ENCODE measurements around the gene SACM1L. TPM values are rescaled to one million over a fixed set of nuclear protein-coding genes. Genes with fewer than 3 reads are reported as not detected.

SACM1L gene
- total and polyA plus RNA-seq, 2 donors (not counting 3 experiments of a cell fraction or from before 2014, with no cell fraction given) = 11.9 to 39.9 TPM

DNA sequence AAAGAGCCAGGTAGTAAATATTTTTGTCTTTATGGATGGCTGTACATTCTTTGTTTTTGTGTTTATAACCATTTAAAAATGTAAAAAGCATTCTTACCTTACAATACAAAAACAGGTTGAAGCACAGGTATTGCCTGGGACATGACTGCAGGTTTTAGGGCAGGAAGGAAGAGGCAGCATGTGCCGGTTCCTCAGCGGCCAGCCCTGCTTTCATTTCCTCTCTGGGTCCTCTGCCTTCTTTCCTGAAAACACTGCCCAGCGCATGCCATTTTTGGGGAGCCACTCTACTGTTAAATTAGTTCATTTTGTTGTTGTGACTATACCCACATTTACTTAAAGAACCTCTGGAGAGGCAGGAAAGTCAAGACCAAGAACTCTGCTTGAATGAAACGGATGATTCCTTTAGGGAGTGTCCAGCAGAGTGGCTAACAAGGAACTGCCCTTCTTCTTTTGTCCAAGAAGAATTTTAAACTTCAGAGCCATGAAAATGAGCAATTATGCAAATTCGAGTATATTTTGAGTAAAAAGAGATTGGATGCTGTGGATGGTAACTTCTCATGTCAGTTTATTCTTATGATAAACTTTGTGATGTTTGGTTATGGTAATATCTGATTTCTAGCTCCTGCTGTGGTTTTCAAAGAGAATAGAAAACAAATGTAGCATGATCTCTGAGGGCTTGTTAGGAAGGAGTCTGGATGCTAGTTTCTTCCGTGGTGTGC is 52.7 kb downstream of the SACM1L start:
- CTCF ChIA-PET = interaction anchor here (0.9 kb wide), 1 partner anchor 19 kb away, joined by 5 read pairs; no protein-coding TSS in a partner anchor

More for the DNA sequence above, 52.7 kb downstream of the SACM1L start:
- FAIRE-seq (peak; percentile 33), DNase-seq (ENCODE audit: low read depth, low spot score) (no peak)
- H3K36me3 ChIP-seq (ENCODE audit: control insufficient read depth in 2 of 2, extremely low read depth in 1 of 2, insufficient read depth in 2 of 2, low read length in 2 of 2) = peaks cover 14 to 27% of the 10 kb centered on the region in 2 experiments
- H3K9me3 ChIP-seq (replicated peaks; ENCODE audit: control insufficient read depth, insufficient read depth, low read length) = no peaks in the 10 kb centered on the region
- H3K27me3 ChIP-seq (ENCODE audit: control insufficient read depth in 2 of 2, insufficient read depth in 2 of 2, low read length in 2 of 2) = no peaks in the 10 kb centered on the region
- no peak overlapping the region for H3K27ac ChIP-seq (ENCODE audit: insufficient read depth, low read depth, low read length)
- H4K20me1 ChIP-seq (replicated peaks; ENCODE audit: control insufficient read depth, extremely low read depth, insufficient read depth, low read length) = no peaks in the 10 kb centered on the region
- H3K9ac ChIP-seq (replicated peaks; ENCODE audit: extremely low read depth, insufficient read depth, low read length) = no peak overlapping the region
- no peak overlapping the region for H3K4me3 ChIP-seq (replicated peaks in 1 of 3; ENCODE audit: insufficient read depth in 1 of 3, low read depth in 1 of 3, low read length in 3 of 3)
- no peak overlapping the region for H3K4me2 ChIP-seq (ENCODE audit: insufficient read depth, low read length)
- H3K4me1 ChIP-seq (ENCODE audit: control insufficient read depth, extremely low read depth, insufficient read depth, low read length) = no peaks in the 10 kb centered on the region
- no peaks in the 10 kb centered on the region for H3K79me2 ChIP-seq (ENCODE audit: control insufficient read depth, insufficient read depth, low read length)
- no peak overlapping the region for H2AFZ ChIP-seq (ENCODE audit: low read depth, low read length)
- no TSS peak for BruUV-seq (replicated peaks)
- TF ChIP-seq EZH2 (IDR thresholded peaks at IDR 0.05; ENCODE audit: borderline replicate concordance, low read depth, low read length, severe bottlenecking) (no peak), GATA2 (IDR thresholded peaks at IDR 0.05; ENCODE audit: insufficient read depth, insufficient read length, low read depth, low read length) (no peak), POLR2AphosphoS5 (IDR thresholded peaks at IDR 0.05; ENCODE audit: insufficient read depth, low read depth, low read length) (no peak), POLR2A (IDR thresholded peaks at IDR 0.05; ENCODE audit: low read depth, low read length) (no peak), MYC (IDR thresholded peaks at IDR 0.05; ENCODE audit: low read depth, low read length) (no peak), FOS (IDR thresholded peaks at IDR 0.05; ENCODE audit: borderline replicate concordance, insufficient read depth, low read length) (no peak), JUN (IDR thresholded peaks at IDR 0.05; ENCODE audit: borderline replicate concordance, insufficient read depth, insufficient read length, low read depth) (no peak)
- TF ChIP-seq, protein P1, sequence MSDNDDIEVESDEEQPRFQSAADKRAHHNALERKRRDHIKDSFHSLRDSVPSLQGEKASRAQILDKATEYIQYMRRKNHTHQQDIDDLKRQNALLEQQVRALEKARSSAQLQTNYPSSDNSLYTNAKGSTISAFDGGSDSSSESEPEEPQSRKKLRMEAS (IDR thresholded peaks at IDR 0.05; ENCODE audit: insufficient read depth, insufficient read length) = no peak
- TF ChIP-seq, protein P2, sequence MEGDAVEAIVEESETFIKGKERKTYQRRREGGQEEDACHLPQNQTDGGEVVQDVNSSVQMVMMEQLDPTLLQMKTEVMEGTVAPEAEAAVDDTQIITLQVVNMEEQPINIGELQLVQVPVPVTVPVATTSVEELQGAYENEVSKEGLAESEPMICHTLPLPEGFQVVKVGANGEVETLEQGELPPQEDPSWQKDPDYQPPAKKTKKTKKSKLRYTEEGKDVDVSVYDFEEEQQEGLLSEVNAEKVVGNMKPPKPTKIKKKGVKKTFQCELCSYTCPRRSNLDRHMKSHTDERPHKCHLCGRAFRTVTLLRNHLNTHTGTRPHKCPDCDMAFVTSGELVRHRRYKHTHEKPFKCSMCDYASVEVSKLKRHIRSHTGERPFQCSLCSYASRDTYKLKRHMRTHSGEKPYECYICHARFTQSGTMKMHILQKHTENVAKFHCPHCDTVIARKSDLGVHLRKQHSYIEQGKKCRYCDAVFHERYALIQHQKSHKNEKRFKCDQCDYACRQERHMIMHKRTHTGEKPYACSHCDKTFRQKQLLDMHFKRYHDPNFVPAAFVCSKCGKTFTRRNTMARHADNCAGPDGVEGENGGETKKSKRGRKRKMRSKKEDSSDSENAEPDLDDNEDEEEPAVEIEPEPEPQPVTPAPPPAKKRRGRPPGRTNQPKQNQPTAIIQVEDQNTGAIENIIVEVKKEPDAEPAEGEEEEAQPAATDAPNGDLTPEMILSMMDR (IDR thresholded peaks at IDR 0.05; ENCODE audit: extremely low read depth in 1 of 2, insufficient read depth in 1 of 2, low read depth in 1 of 2, low read length in 2 of 2) = no peak
- no peaks in the 10 kb centered on the region for H3K9me1 ChIP-seq (replicated peaks; ENCODE audit: control insufficient read depth, extremely low read depth, insufficient read depth, low read length)
- POLR2A ChIA-PET = no interaction called here
- dilution Hi-C loops (cut with MboI; ENCODE audit: extremely low pct_ligation_motif_present, low sequenced_read_pairs) = no loop called here
- intact Hi-C loops (cut with micrococcal nuclease) = loop anchor here (5.0 kb wide), 1 partner anchor 230 kb away; no protein-coding TSS in a partner anchor

Measured in endothelial cell of umbilical vein (primary cell).